ENCODE measurements around the gene TIAM2. TPM values are rescaled to one million over a fixed set of nuclear protein-coding genes. Genes with fewer than 3 reads are reported as not detected.
"Not testable (repeated sequence)": the region's sequence is repeated elsewhere in the genome, so short reads cannot be mapped to it uniquely, and the experiment has no call there.

The TIAM2 gene
- total RNA-seq, 1 experiment from 2014 or later: 3.9 TPM

- in situ Hi-C loops (cut with HindIII; ENCODE audit: low pct_unique_long_range_greater_than_20kb, low sequenced_read_pairs): no loop called here
- no peak for DNase-seq (ENCODE audit: low read depth, low spot score)
These were observed 111.5 kb downstream of the TIAM2 start for GRCh38 chr6:155106456-155107115.

- in situ Hi-C loops (cut with HindIII; ENCODE audit: low pct_unique_long_range_greater_than_20kb, low sequenced_read_pairs): no loop called here
- DNase-seq (ENCODE audit: low read depth, low spot score): no peak
These were observed 112.4 kb downstream of the TIAM2 start for GRCh38 chr6:155107432-155108069.

- in situ Hi-C loops (cut with HindIII; ENCODE audit: low pct_unique_long_range_greater_than_20kb, low sequenced_read_pairs): no loop called here
- DNase-seq (ENCODE audit: low read depth, low spot score): no peak
These were observed 113.1 kb downstream of the TIAM2 start for GRCh38 chr6:155108070-155108820.

- in situ Hi-C loops (cut with HindIII; ENCODE audit: low pct_unique_long_range_greater_than_20kb, low sequenced_read_pairs): no loop called here
- no peak for DNase-seq (ENCODE audit: low read depth, low spot score)
These were observed 115.6 kb downstream of the TIAM2 start for GRCh38 chr6:155110721-155111120.

GRCh38 chr6:155112757-155113156 is 117.6 kb downstream of the TIAM2 start:
- DNase-seq (ENCODE audit: low read depth, low spot score): no peak
- in situ Hi-C loops (cut with HindIII; ENCODE audit: low pct_unique_long_range_greater_than_20kb, low sequenced_read_pairs): no loop called here

- in situ Hi-C loops (cut with HindIII; ENCODE audit: low pct_unique_long_range_greater_than_20kb, low sequenced_read_pairs): no loop called here
- DNase-seq (ENCODE audit: low read depth, low spot score): no peak
These were observed 120.9 kb downstream of the TIAM2 start for GRCh38 chr6:155115893-155116570.

GRCh38 chr6:155116571-155116910 is 121.4 kb downstream of the TIAM2 start:
- in situ Hi-C loops (cut with HindIII; ENCODE audit: low pct_unique_long_range_greater_than_20kb, low sequenced_read_pairs): no loop called here
- DNase-seq (ENCODE audit: low read depth, low spot score): no peak

GRCh38 chr6:155117256-155117655 is 122.1 kb downstream of the TIAM2 start:
- in situ Hi-C loops (cut with HindIII; ENCODE audit: low pct_unique_long_range_greater_than_20kb, low sequenced_read_pairs): no loop called here
- no peak for DNase-seq (ENCODE audit: low read depth, low spot score)

GRCh38 chr6:155117785-155118184 is 122.7 kb downstream of the TIAM2 start:
- no peak for DNase-seq (ENCODE audit: low read depth, low spot score)
- in situ Hi-C loops (cut with HindIII; ENCODE audit: low pct_unique_long_range_greater_than_20kb, low sequenced_read_pairs): no loop called here

- DNase-seq (ENCODE audit: low read depth, low spot score); in situ Hi-C loops (cut with HindIII; ENCODE audit: low pct_unique_long_range_greater_than_20kb, low sequenced_read_pairs): not testable (repeated sequence)
These were observed 124.1 kb downstream of the TIAM2 start for GRCh38 chr6:155119201-155119600.

- in situ Hi-C loops (cut with HindIII; ENCODE audit: low pct_unique_long_range_greater_than_20kb, low sequenced_read_pairs): no loop called here
- no peak for DNase-seq (ENCODE audit: low read depth, low spot score)
These were observed 124.9 kb downstream of the TIAM2 start for GRCh38 chr6:155120034-155120433.

- in situ Hi-C loops (cut with HindIII; ENCODE audit: low pct_unique_long_range_greater_than_20kb, low sequenced_read_pairs): no loop called here
- no peak for DNase-seq (ENCODE audit: low read depth, low spot score)
These were observed 126.2 kb downstream of the TIAM2 start for GRCh38 chr6:155121294-155121693.

- DNase-seq (ENCODE audit: low read depth, low spot score): no peak
- in situ Hi-C loops (cut with HindIII; ENCODE audit: low pct_unique_long_range_greater_than_20kb, low sequenced_read_pairs): no loop called here
These were observed 126.6 kb downstream of the TIAM2 start for GRCh38 chr6:155121699-155122098.

- in situ Hi-C loops (cut with HindIII; ENCODE audit: low pct_unique_long_range_greater_than_20kb, low sequenced_read_pairs): no loop called here
These were observed 127.3 kb downstream of the TIAM2 start for GRCh38 chr6:155122199-155122950.

GRCh38 chr6:155123520-155123919 is 128.4 kb downstream of the TIAM2 start:
- no peak for DNase-seq (ENCODE audit: low read depth, low spot score)
- in situ Hi-C loops (cut with HindIII; ENCODE audit: low pct_unique_long_range_greater_than_20kb, low sequenced_read_pairs): no loop called here

More at GRCh38 chr6:155122199-155122950, 127.3 kb downstream of the TIAM2 start:
- DNase-seq (ENCODE audit: low read depth, low spot score): no peak

GRCh38 chr6:155125906-155126305 is 130.8 kb downstream of the TIAM2 start:
- in situ Hi-C loops (cut with HindIII; ENCODE audit: low pct_unique_long_range_greater_than_20kb, low sequenced_read_pairs): no loop called here
- DNase-seq (ENCODE audit: low read depth, low spot score): no peak

- peak; percentile 75 for DNase-seq (ENCODE audit: low read depth, low spot score)
- in situ Hi-C loops (cut with HindIII; ENCODE audit: low pct_unique_long_range_greater_than_20kb, low sequenced_read_pairs): no loop called here
These were observed 131.8 kb downstream of the TIAM2 start for GRCh38 chr6:155126727-155127439.

Data from SK-MEL-5 (cell line).